LNCaP clone FGC (cell line): ENCODE measurements around the gene CIBAR2.

Source experiments
- DNase-seq: peaks from one replicate; pipeline ENCODE4 v3.0.0-alpha.2; 2011; ENCODE audit warnings: low read depth
- H3K4me3 ChIP-seq: 2 replicates; pipeline ENCODE4 v1.5.1; 2011; ENCODE audit warnings: mild to moderate bottlenecking, low read depth, low read length, control low read depth
- CTCF ChIP-seq: IDR thresholded peaks from 2 replicates; pipeline ENCODE4 v1.5.1; 2012; ENCODE audit warnings: mild to moderate bottlenecking; ENCODE audit not compliant: control insufficient read depth, insufficient read depth; ENCODE audit errors: extremely low read depth

Gene CIBAR2

GRCh38 chr16:85072076-85072860 lies 40.0 kb downstream of the CIBAR2 start:
- no peak for DNase-seq
- no peak overlapping the region for H3K4me3 ChIP-seq
- no peak for TF ChIP-seq CTCF

GRCh38 chr16:85069171-85069570 lies 43.1 kb downstream of the CIBAR2 start:
- H3K4me3 ChIP-seq, result no peak overlapping the region
- no peak for DNase-seq
- no peak for TF ChIP-seq CTCF

GRCh38 chr16:85068746-85069145 lies 43.5 kb downstream of the CIBAR2 start:
- no peak for TF ChIP-seq CTCF
- H3K4me3 ChIP-seq, result no peak overlapping the region
- DNase-seq, result no peak

GRCh38 chr16:85067426-85067825 lies 44.8 kb downstream of the CIBAR2 start:
- no peak for DNase-seq
- TF ChIP-seq CTCF, result no peak
- H3K4me3 ChIP-seq, result no peak overlapping the region

- TF ChIP-seq CTCF, result no peak
- H3K4me3 ChIP-seq, result no peak overlapping the region
- no peak for DNase-seq
Measured at GRCh38 chr16:85067024-85067423, 45.2 kb downstream of the CIBAR2 start.

- DNase-seq, result no peak
- TF ChIP-seq CTCF, result no peak
- H3K4me3 ChIP-seq, result no peak overlapping the region
Measured at GRCh38 chr16:85066346-85066885, 45.9 kb downstream of the CIBAR2 start.

GRCh38 chr16:85065099-85065498 lies 47.2 kb downstream of the CIBAR2 start:
- DNase-seq, result no peak
- no peak for TF ChIP-seq CTCF
- no peak overlapping the region for H3K4me3 ChIP-seq
